CD8-positive, alpha-beta memory T cell (primary cell): ENCODE measurements around the gene SIPA1. TPM values are rescaled to one million over a fixed set of nuclear protein-coding genes. Genes with fewer than 3 reads are reported as not detected.
A peak's percentile ranks its signal among the peaks of the same experiment; 100 is the strongest.
"Not testable (repeated sequence)": the region's sequence is repeated elsewhere in the genome, so short reads cannot be mapped to it uniquely, and the experiment has no call there.

Experiments
- CTCF ChIA-PET: fragments of 350-600 bp; sonication (Branson Sonifier 250); formaldehyde crosslinking; loops from one replicate; lab custom pipeline; 2021; ENCODE audit warnings: antibody characterized with exemption; lab: Charles Lee
- POLR2A ChIA-PET: fragments of 350-600 bp; sonication (Branson Sonifier 250); formaldehyde crosslinking; loops from one replicate; lab custom pipeline; 2021; ENCODE audit warnings: antibody characterized with exemption; lab: Charles Lee
- DNase-seq, 5 donors: peaks; one replicate each; pipeline versions ENCODE4 v3.0.0 to v3.0.0-alpha.2; 2020 to 2022; ENCODE audit warnings: mixed read lengths in 1 of 5
- H3K27ac ChIP-seq: one replicate; pipeline ENCODE4 v1.7.0; 2013; ENCODE audit warnings: low read depth, mild to moderate bottlenecking, low read length, moderate library complexity
- H3K27me3 ChIP-seq: 2 replicates; pipeline ENCODE4 v1.7.0; 2013; ENCODE audit warnings: low read length, mild to moderate bottlenecking; ENCODE audit not compliant: insufficient read depth, poor library complexity, severe bottlenecking
- H3K36me3 ChIP-seq: 2 replicates; pipeline ENCODE4 v1.7.0; 2013; ENCODE audit warnings: mild to moderate bottlenecking, low read length, moderate library complexity; ENCODE audit not compliant: insufficient read depth
- H3K4me1 ChIP-seq: 2 replicates; pipeline ENCODE4 v1.7.0; 2013; ENCODE audit warnings: mild to moderate bottlenecking, low read length, moderate library complexity; ENCODE audit not compliant: insufficient read depth
- H3K4me3 ChIP-seq: 2 replicates; pipeline ENCODE4 v1.7.0; 2013; ENCODE audit warnings: mild to moderate bottlenecking, low read length
- H3K9me3 ChIP-seq: 2 replicates; pipeline ENCODE4 v1.7.0; 2013; ENCODE audit warnings: mild to moderate bottlenecking, low read length
- H3K27ac Mint-ChIP-seq, 8 donors: one replicate each; pipeline ENCODE4 v1.8.0; 2020 to 2021; ENCODE audit warnings: mixed read lengths in 8 of 8, mild to moderate bottlenecking in 6 of 8, inconsistent platforms in 3 of 8, moderate library complexity in 3 of 8
- H3K27me3 Mint-ChIP-seq, 2 donors: one replicate each; pipeline ENCODE4 v1.8.0; 2020 to 2021; ENCODE audit warnings: mixed read lengths in 2 of 2, mild to moderate bottlenecking in 1 of 2, moderate library complexity in 1 of 2
- H3K36me3 Mint-ChIP-seq, 3 donors: one replicate each; pipeline ENCODE4 v1.8.0; 2020 to 2021; ENCODE audit warnings: mixed read lengths in 3 of 3, inconsistent platforms in 1 of 3, mild to moderate bottlenecking in 1 of 3
- H3K4me1 Mint-ChIP-seq, 3 donors: one replicate each; pipeline ENCODE4 v1.8.0; 2020 to 2021; ENCODE audit warnings: mixed read lengths in 3 of 3, inconsistent platforms in 1 of 3, mild to moderate bottlenecking in 1 of 3
- H3K4me3 Mint-ChIP-seq, 7 donors: one replicate each; pipeline ENCODE4 v1.8.0; 2020 to 2021; ENCODE audit warnings: mixed read lengths in 7 of 7, mild to moderate bottlenecking in 6 of 7, moderate library complexity in 4 of 7, inconsistent platforms in 2 of 7
- H3K9me3 Mint-ChIP-seq, 5 donors: one replicate each; pipeline ENCODE4 v1.8.0; 2020 to 2022; ENCODE audit warnings: mixed read lengths in 5 of 5, mild to moderate bottlenecking in 3 of 5, moderate library complexity in 2 of 5, inconsistent platforms in 1 of 5
- polyA plus RNA-seq: library from polyadenylated mRNA; unstranded; fragments of 300-500 nt; fragmentation: Illumina TruSeq; gene quantifications from one replicate; pipeline ENCODE4 v1.2.3, GENCODE V29; 2021
- total RNA-seq, 2 experiments: library from RNA; stranded (reverse); gene quantifications; one replicate each; pipeline ENCODE4 v1.2.3, GENCODE V29; 2021

The SIPA1 gene
- total and polyA plus RNA-seq, 3 experiments from 2014 or later = 111 to 335 (median 123) TPM

DNA sequence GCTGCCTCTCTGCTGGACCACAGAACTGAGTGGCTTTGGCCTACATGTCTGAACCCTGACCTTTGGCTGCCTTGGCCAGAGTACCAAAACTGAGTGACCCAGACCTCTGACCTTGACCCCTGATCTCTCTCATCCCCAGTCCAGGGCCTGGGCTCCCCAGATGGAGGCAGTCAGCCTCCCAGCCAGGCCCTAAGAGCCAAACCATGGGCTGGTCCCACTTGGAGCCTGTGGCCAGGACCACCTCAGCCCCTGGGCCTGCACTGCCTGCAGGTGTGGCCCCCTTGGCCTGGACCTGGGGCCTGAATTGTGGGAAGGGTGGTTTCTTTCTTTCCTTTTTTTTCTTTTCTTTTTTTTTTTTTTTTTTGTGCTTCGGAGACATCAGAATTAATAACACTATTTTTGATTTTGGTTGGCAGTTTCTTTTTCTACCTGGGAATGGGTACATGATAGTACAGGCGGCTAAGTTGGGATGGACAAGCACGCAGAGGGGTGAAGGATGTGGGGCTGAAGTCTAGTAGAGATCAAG, 806 bp upstream of the SIPA1 start:
- ChIA-PET CTCF (interaction anchor here (1.0 to 4.1 kb wide), 4 partner anchors 11 to 49 kb away, joined by 3 to 26 read pairs (median 4); no protein-coding TSS in a partner anchor), POLR2A (interaction anchor here (0.6 to 7.3 kb wide), 12 partner anchors 10 to 220 kb away, joined by 3 to 93 read pairs (median 4); partner anchors contain the start of genes PCNX3 and RELA)
- H3K9me3 ChIP-seq = no peaks in the 10 kb centered on the region
- no peak overlapping the region for H3K4me3 ChIP-seq
- Mint-ChIP-seq H3K9me3 (peaks cover 0 to 1% (median 0%) of the 10 kb centered on the region in 5 donors), H3K36me3 (peaks cover 0 to 75% (median 6%) of the 10 kb centered on the region in 3 donors), H3K4me3 (peak overlapping the region; percentile 82 to 99 (median 95)), H3K27me3 (peaks cover 0 to 3% of the 10 kb centered on the region in 2 donors), H3K27ac (peak overlapping the region; percentile 92 to 100 (median 96)), H3K4me1 (peaks cover 39 to 61% (median 41%) of the 10 kb centered on the region in 3 donors)
- no peak for DNase-seq
- H3K27ac ChIP-seq = peak overlapping the region; percentile 98
- peaks cover 20% of the 10 kb centered on the region for H3K36me3 ChIP-seq
- peaks cover 58% of the 10 kb centered on the region for H3K4me1 ChIP-seq
- no peaks in the 10 kb centered on the region for H3K27me3 ChIP-seq

DNA sequence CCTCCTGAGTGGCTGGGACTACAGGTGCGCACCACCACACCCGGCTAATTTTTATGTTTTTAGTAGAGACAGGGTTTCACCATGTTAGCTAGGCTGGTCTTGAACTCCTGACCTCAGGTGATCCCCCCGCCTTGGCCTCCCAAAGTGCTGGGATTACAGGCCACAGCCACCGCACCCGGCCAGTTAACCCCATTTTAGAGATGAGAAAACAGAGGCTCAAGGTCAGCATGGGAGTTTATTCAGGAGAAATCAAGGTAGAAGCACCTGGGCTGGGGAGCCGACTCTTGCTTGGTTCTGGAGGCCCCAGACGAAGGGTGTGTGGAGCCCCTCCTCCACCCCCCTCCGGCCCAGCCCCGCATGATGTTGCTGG, 1.3 kb downstream of the SIPA1 start:
- Mint-ChIP-seq H3K36me3 (peaks cover 0 to 80% (median 3%) of the 10 kb centered on the region in 3 donors), H3K4me3 (peak overlapping the region; percentile 89 to 99 (median 97)), H3K27ac (peak overlapping the region; percentile 96 to 100 (median 100)), H3K4me1 (peaks cover 44 to 66% (median 45%) of the 10 kb centered on the region in 3 donors)
- not testable (repeated sequence) for H3K9me3 ChIP-seq, H3K27me3 Mint-ChIP-seq, H3K27me3 ChIP-seq, DNase-seq, H3K9me3 Mint-ChIP-seq
- Histone ChIP-seq H3K36me3 (peaks cover 29% of the 10 kb centered on the region), H3K27ac (peak overlapping the region; percentile 98), H3K4me3 (peak overlapping the region; percentile 81), H3K4me1 (peaks cover 66% of the 10 kb centered on the region)
- ChIA-PET POLR2A (interaction anchor here (0.5 to 7.3 kb wide), 11 partner anchors 10 to 179 kb away, joined by 3 to 93 read pairs (median 4); partner anchors contain the start of genes EHBP1L1, PCNX3 and RELA), CTCF (interaction anchor here (1.1 to 5.1 kb wide), 9 partner anchors 10 to 245 kb away, joined by 3 to 26 read pairs (median 5); partner anchors contain the start of genes KAT5 and PCNX3)

DNA sequence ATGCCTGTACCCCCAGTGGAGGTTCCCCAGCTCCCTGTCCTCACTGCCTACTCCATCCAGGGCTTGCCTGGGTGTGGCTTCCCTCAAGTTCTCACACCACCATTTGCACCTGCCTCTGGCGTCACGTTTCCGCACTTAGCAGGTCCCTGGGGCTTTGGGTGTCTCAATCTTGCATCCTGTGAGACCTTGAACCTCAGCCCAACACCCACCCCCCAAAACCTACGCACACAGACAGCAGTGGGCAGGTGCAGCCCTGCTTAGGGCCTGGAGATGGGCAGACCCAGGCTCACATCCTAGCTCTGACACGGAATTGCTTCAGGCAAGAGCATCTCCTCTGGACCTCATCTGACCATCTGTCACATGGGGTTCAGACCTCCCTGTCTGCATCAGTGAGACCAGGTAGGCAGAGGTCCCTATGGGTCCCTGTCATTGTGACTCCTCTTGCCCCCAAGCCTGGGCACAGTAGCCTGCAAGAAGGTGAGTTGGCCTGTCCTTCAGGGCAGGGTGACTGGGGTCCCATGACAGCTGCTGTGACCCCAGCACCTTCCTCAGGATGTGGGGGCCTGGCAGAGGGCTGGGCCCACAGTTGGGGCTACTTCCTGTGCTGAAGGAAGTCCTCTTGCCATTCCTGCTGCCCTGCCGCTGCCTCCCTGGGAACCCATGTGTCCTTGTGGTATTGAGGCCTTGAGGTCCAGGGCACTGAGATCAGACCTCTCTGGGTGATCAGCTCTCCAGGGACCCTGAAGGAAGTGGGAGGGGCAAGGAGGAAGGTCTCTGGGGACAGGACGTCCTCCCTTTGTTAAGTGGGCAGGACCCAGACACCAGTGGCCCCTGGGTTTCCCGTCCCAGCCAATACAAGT, 2.0 kb downstream of the SIPA1 start:
- Mint-ChIP-seq H3K36me3 (peaks cover 0 to 80% (median 3%) of the 10 kb centered on the region in 3 donors), H3K27me3 (peaks cover 0 to 5% of the 10 kb centered on the region in 2 donors), H3K4me1 (peaks cover 44 to 69% (median 47%) of the 10 kb centered on the region in 3 donors), H3K4me3 (peak overlapping the region; percentile 89 to 99 (median 97)), H3K9me3 (peaks cover 0 to 1% (median 0%) of the 10 kb centered on the region in 5 donors), H3K27ac (peak overlapping the region; percentile 96 to 100 (median 100))
- peak; percentile 77 to 95 (median 91) for DNase-seq
- CTCF ChIA-PET = interaction anchor here (1.0 to 5.1 kb wide), 9 partner anchors 9 to 220 kb away, joined by 3 to 26 read pairs (median 5); partner anchors contain the start of gene PCNX3
- peaks cover 65% of the 10 kb centered on the region for H3K4me1 ChIP-seq
- H3K9me3 ChIP-seq = no peaks in the 10 kb centered on the region
- H3K27me3 ChIP-seq = no peaks in the 10 kb centered on the region
- H3K36me3 ChIP-seq = peaks cover 26% of the 10 kb centered on the region
- POLR2A ChIA-PET = interaction anchor here (0.5 to 7.3 kb wide), 10 partner anchors 9 to 251 kb away, joined by 3 to 93 read pairs (median 4); partner anchors contain the start of genes CCDC85B, PCNX3 and RELA
- H3K4me3 ChIP-seq = peak overlapping the region; percentile 92
- H3K27ac ChIP-seq = peak overlapping the region; percentile 98

DNA sequence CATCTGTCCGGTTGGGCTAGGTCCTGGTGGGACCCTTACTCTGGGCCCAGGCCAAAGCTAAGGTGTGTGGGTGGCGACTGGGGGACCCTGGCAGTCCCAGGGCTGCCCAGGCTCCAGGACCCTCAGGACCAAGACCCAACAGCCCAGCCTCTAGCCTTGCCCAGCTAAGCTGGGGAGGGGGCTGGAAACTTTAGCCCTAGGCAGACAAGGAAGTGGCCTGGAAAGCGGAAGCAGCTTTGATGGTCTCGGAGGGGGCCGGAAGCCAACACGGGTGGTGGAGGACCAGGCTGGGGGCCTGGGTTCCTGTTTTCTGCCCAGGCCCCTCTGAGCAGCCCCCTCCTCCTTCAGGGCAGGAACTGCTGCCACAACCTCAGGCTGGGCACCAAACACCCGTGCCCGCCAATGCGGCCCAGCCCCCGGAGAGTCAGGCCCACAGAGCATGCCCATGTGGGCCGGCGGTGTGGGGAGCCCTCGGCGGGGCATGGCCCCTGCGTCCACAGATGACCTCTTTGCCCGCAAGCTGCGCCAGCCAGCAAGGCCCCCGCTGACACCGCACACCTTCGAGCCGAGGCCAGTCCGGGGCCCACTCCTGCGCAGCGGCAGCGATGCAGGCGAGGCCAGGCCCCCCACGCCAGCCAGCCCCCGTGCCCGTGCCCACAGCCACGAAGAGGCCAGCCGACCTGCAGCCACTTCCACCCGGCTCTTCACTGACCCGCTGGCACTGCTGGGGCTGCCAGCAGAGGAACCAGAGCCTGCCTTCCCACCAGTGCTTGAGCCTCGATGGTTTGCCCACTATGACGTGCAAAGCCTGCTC, 2.8 kb downstream of the SIPA1 start:
- Histone ChIP-seq H3K4me1 (peaks cover 65% of the 10 kb centered on the region), H3K27ac (peak overlapping the region; percentile 98), H3K9me3 (no peaks in the 10 kb centered on the region), H3K36me3 (peaks cover 27% of the 10 kb centered on the region), H3K27me3 (no peaks in the 10 kb centered on the region), H3K4me3 (peak overlapping the region; percentile 92)
- Mint-ChIP-seq H3K9me3 (peaks cover 0 to 1% (median 0%) of the 10 kb centered on the region in 5 donors), H3K27ac (peak overlapping the region; percentile 96 to 100 (median 100)), H3K4me3 (peak overlapping the region; percentile 89 to 99 (median 97)), H3K36me3 (peaks cover 0 to 79% (median 3%) of the 10 kb centered on the region in 3 donors), H3K4me1 (peaks cover 44 to 67% (median 48%) of the 10 kb centered on the region in 3 donors), H3K27me3 (peaks cover 0 to 5% of the 10 kb centered on the region in 2 donors)
- CTCF ChIA-PET = interaction anchor here (1.0 to 5.1 kb wide), 6 partner anchors 8 to 219 kb away, joined by 3 to 26 read pairs (median 4); no protein-coding TSS in a partner anchor
- POLR2A ChIA-PET = interaction anchor here (0.6 to 7.3 kb wide), 5 partner anchors 11 to 250 kb away, joined by 3 to 93 read pairs (median 28); partner anchors contain the start of genes CCDC85B, PCNX3 and RELA
- DNase-seq = peak in 4 of 5 donors; percentile 43 to 71 (median 56)

DNA sequence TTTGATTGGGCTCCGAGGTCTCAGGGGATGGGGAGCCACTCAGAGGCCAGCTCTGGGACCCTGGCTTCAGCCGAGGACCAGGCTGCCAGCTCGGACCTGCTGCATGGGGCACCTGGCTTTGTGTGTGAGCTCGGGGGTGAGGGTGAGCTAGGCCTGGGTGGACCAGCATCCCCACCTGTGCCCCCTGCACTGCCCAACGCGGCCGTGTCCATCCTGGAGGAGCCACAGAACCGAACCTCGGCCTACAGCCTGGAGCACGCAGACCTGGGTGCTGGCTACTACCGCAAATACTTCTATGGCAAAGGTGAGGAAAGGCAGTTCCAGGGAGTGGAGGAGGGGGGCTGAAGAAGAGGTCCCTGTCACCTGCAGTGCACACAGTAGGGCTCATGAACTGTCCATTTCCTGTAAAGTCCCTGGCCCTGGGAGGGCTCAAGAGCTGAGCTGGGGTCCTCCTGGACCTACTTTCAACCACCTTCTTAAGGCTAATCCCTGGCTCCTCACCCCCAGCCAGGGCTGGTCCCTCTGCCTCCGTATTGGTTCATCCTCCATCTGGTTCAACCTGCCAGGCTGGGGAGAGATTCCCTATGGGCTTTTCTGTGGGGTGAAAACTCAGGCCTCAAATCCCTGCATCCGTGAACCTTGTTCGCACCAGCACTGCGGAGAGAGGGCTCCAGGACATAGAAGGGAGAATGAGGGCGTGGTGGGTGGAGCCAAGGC, 3.6 kb downstream of the SIPA1 start:
- CTCF ChIA-PET = interaction anchor here (1.3 to 5.1 kb wide), 5 partner anchors 11 to 64 kb away, joined by 3 to 26 read pairs (median 7); no protein-coding TSS in a partner anchor
- Histone ChIP-seq H3K27me3 (no peaks in the 10 kb centered on the region), H3K27ac (peak overlapping the region; percentile 43), H3K4me1 (peaks cover 65% of the 10 kb centered on the region), H3K9me3 (no peaks in the 10 kb centered on the region), H3K36me3 (peaks cover 30% of the 10 kb centered on the region), H3K4me3 (peak overlapping the region; percentile 92)
- Mint-ChIP-seq H3K27me3 (peaks cover 0 to 5% of the 10 kb centered on the region in 2 donors), H3K9me3 (peaks cover 0 to 1% (median 0%) of the 10 kb centered on the region in 5 donors), H3K36me3 (peaks cover 0 to 80% (median 3%) of the 10 kb centered on the region in 3 donors), H3K4me1 (peaks cover 44 to 67% (median 48%) of the 10 kb centered on the region in 3 donors), H3K27ac (peak overlapping the region; percentile 83 to 100 (median 94)), H3K4me3 (peak overlapping the region; percentile 71 to 99 (median 95))
- POLR2A ChIA-PET = interaction anchor here (0.8 to 7.3 kb wide), 3 partner anchors 11 to 21 kb away, joined by 3 to 93 read pairs (median 32); partner anchors contain the start of gene RELA
- no peak for DNase-seq

DNA sequence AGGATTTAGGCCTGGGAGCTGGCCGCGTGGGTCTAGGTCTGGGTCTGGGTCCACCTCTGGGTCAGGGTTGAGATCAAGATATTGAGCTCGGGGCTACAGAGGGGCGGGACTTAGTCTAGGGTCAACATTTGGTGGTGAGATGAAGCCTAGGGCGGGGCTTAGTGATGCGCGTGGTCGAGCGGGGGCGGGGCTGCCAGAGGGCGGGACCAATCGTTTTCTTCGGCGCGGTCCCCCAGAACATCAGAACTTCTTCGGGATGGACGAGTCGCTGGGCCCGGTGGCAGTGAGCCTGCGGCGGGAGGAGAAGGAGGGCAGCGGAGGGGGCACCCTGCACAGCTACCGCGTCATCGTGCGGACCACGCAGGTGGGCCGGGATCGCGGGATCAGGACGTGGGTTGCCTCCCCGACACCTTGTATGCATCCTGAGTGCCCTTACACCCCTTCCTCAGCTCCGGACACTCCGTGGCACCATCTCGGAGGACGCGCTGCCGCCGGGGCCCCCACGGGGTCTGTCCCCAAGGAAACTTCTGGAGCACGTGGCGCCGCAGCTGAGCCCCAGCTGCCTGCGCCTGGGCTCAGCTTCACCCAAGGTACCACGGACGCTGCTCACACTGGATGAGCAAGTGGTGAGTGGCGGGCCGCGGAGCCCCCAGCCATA, 4.2 kb downstream of the SIPA1 start:
- DNase-seq = no peak
- peak overlapping the region; percentile 71 to 99 (median 95) for H3K4me3 Mint-ChIP-seq
- H3K9me3 ChIP-seq = no peaks in the 10 kb centered on the region
- H3K27me3 ChIP-seq = no peaks in the 10 kb centered on the region
- peaks cover 0 to 1% (median 0%) of the 10 kb centered on the region in 5 donors for H3K9me3 Mint-ChIP-seq
- H3K36me3 ChIP-seq = peaks cover 30% of the 10 kb centered on the region
- peaks cover 43 to 63% (median 46%) of the 10 kb centered on the region in 3 donors for H3K4me1 Mint-ChIP-seq
- ChIA-PET POLR2A (interaction anchor here (0.6 to 7.3 kb wide), 4 partner anchors 10 to 307 kb away, joined by 3 to 93 read pairs (median 6); partner anchors contain the start of gene PCNX3), CTCF (interaction anchor here (1.3 to 5.1 kb wide), 4 partner anchors 10 to 64 kb away, joined by 3 to 20 read pairs (median 6); no protein-coding TSS in a partner anchor)
- H3K27ac ChIP-seq = peak overlapping the region; percentile 43
- peaks cover 0 to 74% (median 3%) of the 10 kb centered on the region in 3 donors for H3K36me3 Mint-ChIP-seq
- H3K4me3 ChIP-seq = peak overlapping the region; percentile 92
- peak overlapping the region; percentile 83 to 100 (median 94) for H3K27ac Mint-ChIP-seq
- H3K4me1 ChIP-seq = peaks cover 61% of the 10 kb centered on the region
- peaks cover 0 to 5% of the 10 kb centered on the region in 2 donors for H3K27me3 Mint-ChIP-seq
